ENCODE results near the gene ELSPBP1.

The ELSPBP1 gene

GRCh38 chr19:47996230-47996727 lies 1.8 kb downstream of the ELSPBP1 start:
- no peak for DNase-seq
- no peaks in the 10 kb centered on the region for H3K36me3 ChIP-seq
- H3K9me3 ChIP-seq = no peaks in the 10 kb centered on the region
- no peaks in the 10 kb centered on the region for H3K4me1 ChIP-seq
- H3K4me3 ChIP-seq (ENCODE audit: low read depth, low read length) = no peak overlapping the region
- no peak for TF ChIP-seq CTCF (IDR thresholded peaks at IDR 0.05; ENCODE audit: low read depth, low read length)
- peaks cover 3% of the 10 kb centered on the region; the same call in 1 of the 2 replicates for H3K27me3 ChIP-seq

GRCh38 chr19:47998800-47999199 lies 4.4 kb downstream of the ELSPBP1 start:
- H3K4me1 ChIP-seq = no peaks in the 10 kb centered on the region
- H3K4me3 ChIP-seq (ENCODE audit: low read depth, low read length) = no peak overlapping the region
- no peaks in the 10 kb centered on the region for H3K27me3 ChIP-seq
- no peak for DNase-seq
- H3K36me3 ChIP-seq = no peaks in the 10 kb centered on the region
- H3K9me3 ChIP-seq = no peaks in the 10 kb centered on the region
- TF ChIP-seq CTCF (IDR thresholded peaks at IDR 0.05; ENCODE audit: low read depth, low read length) = no peak

- no peaks in the 10 kb centered on the region for H3K4me1 ChIP-seq
- TF ChIP-seq CTCF (IDR thresholded peaks at IDR 0.05; ENCODE audit: low read depth, low read length) = no peak
- H3K36me3 ChIP-seq = no peaks in the 10 kb centered on the region
- no peaks in the 10 kb centered on the region for H3K27me3 ChIP-seq
- DNase-seq = no peak
- H3K9me3 ChIP-seq = no peaks in the 10 kb centered on the region
- no peak overlapping the region for H3K4me3 ChIP-seq (ENCODE audit: low read depth, low read length)
Measured at GRCh38 chr19:48000846-48001245, 6.4 kb downstream of the ELSPBP1 start.

- Histone ChIP-seq H3K27me3 (no peaks in the 10 kb centered on the region), H3K4me1 (no peaks in the 10 kb centered on the region), H3K36me3 (no peaks in the 10 kb centered on the region), H3K4me3 (ENCODE audit: low read depth, low read length) (no peak overlapping the region), H3K9me3 (no peaks in the 10 kb centered on the region)
- DNase-seq = no peak
- TF ChIP-seq CTCF (IDR thresholded peaks at IDR 0.05; ENCODE audit: low read depth, low read length) = no peak
Measured at GRCh38 chr19:48004236-48004635, 9.8 kb downstream of the ELSPBP1 start.

- peak; percentile 61 for DNase-seq
- Histone ChIP-seq H3K9me3 (no peaks in the 10 kb centered on the region), H3K36me3 (no peaks in the 10 kb centered on the region), H3K4me1 (no peaks in the 10 kb centered on the region; the same call in 1 of the 2 replicates), H3K27me3 (no peaks in the 10 kb centered on the region), H3K4me3 (ENCODE audit: low read depth, low read length) (peak overlapping the region; percentile 21)
- TF ChIP-seq CTCF (IDR thresholded peaks at IDR 0.05; ENCODE audit: low read depth, low read length) = peak; percentile 71
Measured at GRCh38 chr19:48006762-48007161, 12.3 kb downstream of the ELSPBP1 start.

- Histone ChIP-seq H3K9me3 (no peaks in the 10 kb centered on the region), H3K4me1 (no peaks in the 10 kb centered on the region; the same call in 1 of the 2 replicates), H3K4me3 (ENCODE audit: low read depth, low read length) (no peak overlapping the region), H3K36me3 (no peaks in the 10 kb centered on the region), H3K27me3 (no peaks in the 10 kb centered on the region)
- TF ChIP-seq CTCF (IDR thresholded peaks at IDR 0.05; ENCODE audit: low read depth, low read length) = no peak
- DNase-seq = no peak
Measured at GRCh38 chr19:48010932-48011758, 16.7 kb downstream of the ELSPBP1 start.

Measured in BE2C (cell line).